ENCODE data around the gene CCDC73.

DNA sequence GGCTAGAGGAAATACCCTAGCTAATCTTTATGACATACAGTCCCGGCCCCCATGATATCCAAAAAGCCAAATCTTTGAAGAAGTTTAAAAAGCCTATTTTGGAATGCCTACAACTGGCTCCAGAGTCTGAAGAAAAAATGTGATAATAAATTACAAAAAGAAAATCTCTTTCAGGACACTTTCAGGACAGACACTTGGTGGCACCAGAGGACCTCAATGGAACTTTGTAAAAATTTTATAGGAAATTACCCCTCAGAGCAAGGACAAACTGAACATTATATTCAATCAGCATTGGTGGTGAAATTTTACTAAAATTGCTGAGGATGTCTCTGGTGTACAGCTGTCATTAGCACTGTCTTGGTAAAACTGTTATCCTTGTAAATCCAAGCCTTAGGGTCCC is 81.0 kb downstream of the CCDC73 start:
- TF ChIP-seq, protein P1, sequence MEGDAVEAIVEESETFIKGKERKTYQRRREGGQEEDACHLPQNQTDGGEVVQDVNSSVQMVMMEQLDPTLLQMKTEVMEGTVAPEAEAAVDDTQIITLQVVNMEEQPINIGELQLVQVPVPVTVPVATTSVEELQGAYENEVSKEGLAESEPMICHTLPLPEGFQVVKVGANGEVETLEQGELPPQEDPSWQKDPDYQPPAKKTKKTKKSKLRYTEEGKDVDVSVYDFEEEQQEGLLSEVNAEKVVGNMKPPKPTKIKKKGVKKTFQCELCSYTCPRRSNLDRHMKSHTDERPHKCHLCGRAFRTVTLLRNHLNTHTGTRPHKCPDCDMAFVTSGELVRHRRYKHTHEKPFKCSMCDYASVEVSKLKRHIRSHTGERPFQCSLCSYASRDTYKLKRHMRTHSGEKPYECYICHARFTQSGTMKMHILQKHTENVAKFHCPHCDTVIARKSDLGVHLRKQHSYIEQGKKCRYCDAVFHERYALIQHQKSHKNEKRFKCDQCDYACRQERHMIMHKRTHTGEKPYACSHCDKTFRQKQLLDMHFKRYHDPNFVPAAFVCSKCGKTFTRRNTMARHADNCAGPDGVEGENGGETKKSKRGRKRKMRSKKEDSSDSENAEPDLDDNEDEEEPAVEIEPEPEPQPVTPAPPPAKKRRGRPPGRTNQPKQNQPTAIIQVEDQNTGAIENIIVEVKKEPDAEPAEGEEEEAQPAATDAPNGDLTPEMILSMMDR (IDR thresholded peaks at IDR 0.05; ENCODE audit: insufficient read depth, low read depth, low read length), result peak; percentile 33
- no peak for TF ChIP-seq EZH2 (IDR thresholded peaks at IDR 0.05; ENCODE audit: insufficient read depth, low read length)
